Activated CD8-positive, alpha-beta memory T cell treated with anti-CD3 and anti-CD28 coated beads, Interleukin-2, amount 50 U/mL, for 24 hours (primary cell): ENCODE measurements around the gene FIP1L1.
"Not testable (repeated sequence)": the region's sequence is repeated elsewhere in the genome, so short reads cannot be mapped to it uniquely, and the experiment has no call there.

Source experiments
- DNase-seq: peaks from one replicate; pipeline ENCODE4 v3.0.0-alpha.2; 2020; ENCODE audit errors: extremely low read depth

Gene FIP1L1

GRCh38 chr4:53378171-53378482, 686 bp downstream of the FIP1L1 start:
- DNase-seq: no peak

GRCh38 chr4:53380221-53380620, 2.8 kb downstream of the FIP1L1 start:
- DNase-seq: no peak

DNA sequence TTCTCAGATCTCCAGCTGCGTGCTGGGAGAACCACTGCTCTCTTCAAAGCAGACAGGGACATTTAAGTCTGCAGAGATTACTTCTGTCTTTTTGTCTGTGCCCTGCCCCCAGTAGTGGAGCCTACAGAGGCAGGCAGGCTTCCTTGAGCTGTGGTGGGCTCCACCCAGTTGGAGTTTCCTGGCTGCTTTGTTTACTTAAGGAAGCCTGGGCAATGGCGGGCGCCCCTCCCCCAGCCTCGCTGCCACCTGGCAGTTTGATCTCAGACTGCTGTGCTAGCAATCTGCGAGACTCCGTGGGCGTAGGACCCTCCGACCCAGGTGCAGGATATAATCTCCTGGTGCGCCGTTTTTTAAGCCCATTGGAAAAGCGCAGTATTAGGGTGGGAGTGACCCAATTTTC, 32.0 kb downstream of the FIP1L1 start:
- not testable (repeated sequence) for DNase-seq

DNA sequence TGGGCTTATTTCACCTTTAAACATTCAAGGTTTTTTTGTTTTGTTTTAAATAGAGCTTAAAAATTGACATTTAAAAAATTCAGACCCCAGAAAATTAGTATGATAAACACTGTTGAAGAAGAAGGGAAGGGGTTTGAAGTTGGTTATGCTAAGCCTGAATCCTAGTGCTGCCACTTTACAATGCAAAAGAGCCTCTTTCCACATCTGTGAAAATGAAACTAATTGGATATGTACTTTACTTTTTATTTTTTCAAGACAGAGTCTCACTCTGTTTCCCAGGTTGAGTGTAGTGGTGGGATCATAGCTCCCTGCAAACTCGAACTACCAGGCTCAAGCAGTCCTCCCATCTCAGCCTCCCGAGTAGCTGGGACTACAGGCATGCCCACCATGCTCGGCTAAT, 41.8 kb downstream of the FIP1L1 start:
- no peak for DNase-seq

DNA sequence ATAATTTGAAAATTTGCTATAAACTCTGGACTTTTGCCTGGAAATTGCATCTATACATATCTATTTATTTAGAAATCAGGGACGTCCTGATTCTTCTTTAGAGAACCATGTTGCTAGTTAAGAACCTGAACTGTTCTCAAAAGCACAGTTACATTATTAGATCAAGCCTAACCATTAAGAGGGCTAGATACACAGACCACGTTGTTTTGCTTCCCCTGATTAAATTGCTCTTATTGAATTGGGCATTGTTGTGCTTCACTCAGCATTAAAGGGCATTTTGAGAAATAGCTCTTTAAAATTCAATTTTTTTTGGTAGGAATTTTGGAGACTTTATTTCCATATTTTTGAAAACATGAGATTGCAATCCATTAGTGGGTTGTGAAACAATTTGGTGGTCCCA, 44.4 kb downstream of the FIP1L1 start:
- no peak for DNase-seq

- no peak for DNase-seq
Measured at GRCh38 chr4:53422367-53422766, 44.9 kb downstream of the FIP1L1 start.

DNA sequence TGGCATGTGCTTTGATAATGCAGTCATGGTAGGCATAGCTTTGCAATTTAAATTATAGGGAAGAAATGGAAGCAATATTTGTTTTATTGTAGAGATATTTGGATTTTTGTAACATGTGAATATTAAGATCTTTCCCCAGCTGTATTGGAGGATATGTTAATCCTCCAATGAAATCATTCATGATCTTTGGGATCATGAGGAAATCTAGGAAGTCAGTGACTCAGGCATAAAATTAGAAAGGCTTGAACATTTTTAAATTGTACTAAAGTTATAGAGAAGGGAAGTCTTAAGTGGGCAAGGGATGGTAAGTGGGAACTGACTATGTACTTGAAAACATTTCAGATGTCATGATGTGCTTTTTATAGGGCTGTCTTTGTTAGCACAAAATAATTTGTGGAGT, 46.8 kb downstream of the FIP1L1 start:
- DNase-seq: no peak

DNA sequence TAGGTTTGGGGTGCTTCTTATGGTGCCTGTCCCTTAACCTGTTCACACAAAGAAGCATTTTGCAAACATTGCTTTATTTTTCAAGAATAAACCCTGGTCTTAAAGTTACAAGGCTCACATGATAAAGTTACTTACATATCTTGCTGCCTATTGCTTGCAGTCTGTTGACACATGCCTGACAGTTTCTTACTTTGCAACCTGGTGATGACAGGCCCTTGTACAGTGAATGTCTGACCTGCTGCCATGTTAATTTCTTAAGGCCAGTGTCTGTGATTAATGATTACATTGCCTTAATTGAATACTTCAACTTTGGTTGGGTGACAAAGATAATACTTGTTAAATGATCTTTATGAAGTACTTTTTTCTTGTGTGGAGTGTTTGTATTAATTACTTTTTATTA, 49.9 kb downstream of the FIP1L1 start:
- DNase-seq: no peak

GRCh38 chr4:53431052-53431451, 53.6 kb downstream of the FIP1L1 start:
- DNase-seq: no peak

GRCh38 chr4:53432528-53433424, 55.3 kb downstream of the FIP1L1 start:
- no peak for DNase-seq

- no peak for DNase-seq
Measured at GRCh38 chr4:53436251-53436650, 58.8 kb downstream of the FIP1L1 start.

DNA sequence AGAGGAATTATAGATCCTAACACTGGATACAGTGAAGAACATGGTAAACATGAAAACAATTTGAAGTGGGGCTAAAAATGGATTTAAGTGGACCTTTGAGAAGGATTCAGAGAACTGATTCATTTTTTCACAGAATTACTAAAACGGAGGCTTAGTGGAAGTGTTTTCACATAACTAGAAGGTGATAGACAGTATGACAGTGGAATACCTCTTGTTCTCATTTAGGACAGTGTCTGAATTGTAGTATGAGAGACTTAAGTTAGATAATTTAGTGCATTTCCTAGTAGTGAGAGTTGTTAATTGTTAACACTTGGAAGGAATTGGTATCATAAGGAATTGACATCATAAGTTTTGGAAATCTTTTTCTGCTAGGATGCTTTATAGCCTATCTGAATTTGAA, 64.1 kb downstream of the FIP1L1 start:
- no peak for DNase-seq

- no peak for DNase-seq
Measured at GRCh38 chr4:53444954-53445353, 67.5 kb downstream of the FIP1L1 start.

GRCh38 chr4:53450773-53451172, 73.3 kb downstream of the FIP1L1 start:
- DNase-seq: no peak

GRCh38 chr4:53453385-53453784, 75.9 kb downstream of the FIP1L1 start:
- no peak for DNase-seq

DNA sequence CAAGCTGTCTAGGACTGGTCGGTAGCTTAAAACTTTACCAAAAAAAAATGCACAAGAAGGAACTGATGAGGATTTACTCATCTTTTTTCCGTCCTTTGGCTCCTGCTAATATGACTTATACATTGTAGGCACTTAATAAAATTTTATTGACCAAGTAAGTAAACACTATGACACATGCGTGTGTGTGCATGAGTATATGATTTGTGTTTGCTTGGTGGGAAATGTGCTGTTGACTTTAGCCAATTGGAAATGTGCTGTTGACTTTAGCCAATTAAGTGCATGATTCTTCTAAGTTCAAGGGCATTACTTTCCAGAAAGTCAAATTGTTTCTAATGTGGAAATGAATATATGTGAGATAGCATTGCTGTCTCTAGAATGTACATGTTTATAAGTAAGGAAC, 78.3 kb downstream of the FIP1L1 start:
- no peak for DNase-seq

DNA sequence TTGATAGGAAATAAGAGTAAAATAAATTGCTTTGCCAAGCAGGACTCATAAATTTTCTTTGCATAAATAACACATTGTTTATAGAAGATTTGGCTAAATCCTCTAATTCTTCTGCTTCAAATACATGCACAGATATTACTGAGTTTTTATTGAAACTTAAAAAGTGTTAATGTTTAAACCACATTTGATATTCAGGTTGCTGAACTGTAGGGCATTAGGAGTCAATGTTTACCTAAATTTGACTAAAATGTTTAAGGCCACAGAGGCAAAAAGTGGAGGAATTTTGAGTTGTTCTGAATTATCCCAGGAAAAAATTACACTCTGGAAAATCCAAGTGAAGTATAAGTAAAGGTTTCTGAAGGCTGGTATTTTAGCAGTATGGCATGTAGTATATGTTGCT, 78.7 kb downstream of the FIP1L1 start:
- no peak for DNase-seq

GRCh38 chr4:53459548-53459947, 82.1 kb downstream of the FIP1L1 start:
- no peak for DNase-seq

GRCh38 chr4:53461244-53461643, 83.8 kb downstream of the FIP1L1 start:
- DNase-seq: no peak

DNA sequence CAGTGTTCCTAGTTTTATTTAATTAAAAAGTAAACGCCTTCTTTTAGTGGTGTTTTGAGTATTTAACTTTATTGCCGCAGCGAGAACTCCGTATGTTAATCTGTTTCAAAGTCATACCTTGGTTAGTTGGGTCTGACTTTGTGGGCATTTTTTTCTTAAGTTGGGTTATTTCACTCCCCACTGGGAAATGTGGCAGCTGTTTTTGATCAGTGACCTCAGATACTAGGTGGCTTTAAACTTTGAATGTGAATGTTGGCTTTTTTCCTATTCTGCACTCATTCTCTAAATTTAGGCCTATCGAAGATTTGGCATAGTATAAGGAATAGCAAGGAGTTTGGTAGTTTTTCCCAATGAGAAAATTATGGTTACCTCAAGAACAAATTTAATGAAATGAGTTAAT, 85.9 kb downstream of the FIP1L1 start:
- no peak for DNase-seq

GRCh38 chr4:53465281-53465680, 87.8 kb downstream of the FIP1L1 start:
- no peak for DNase-seq

DNA sequence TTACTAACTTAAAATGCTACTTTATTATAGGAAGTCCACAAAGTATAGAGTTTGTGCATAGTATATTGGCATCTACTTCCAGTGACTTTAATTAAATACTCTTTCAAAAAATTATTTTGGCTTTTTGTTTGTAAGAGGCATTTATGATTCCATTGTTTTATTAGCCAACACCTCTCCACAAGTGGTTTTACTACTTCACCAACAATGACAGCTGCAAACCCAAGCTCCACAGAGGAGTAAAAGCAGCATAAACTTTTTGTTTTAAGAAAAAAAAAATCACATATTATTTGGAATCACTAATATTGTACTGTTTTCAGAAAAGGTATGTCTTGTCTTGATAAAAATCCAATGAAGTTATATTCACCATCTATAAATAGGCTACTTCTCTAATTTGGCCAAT, 88.5 kb downstream of the FIP1L1 start:
- DNase-seq: no peak

DNA sequence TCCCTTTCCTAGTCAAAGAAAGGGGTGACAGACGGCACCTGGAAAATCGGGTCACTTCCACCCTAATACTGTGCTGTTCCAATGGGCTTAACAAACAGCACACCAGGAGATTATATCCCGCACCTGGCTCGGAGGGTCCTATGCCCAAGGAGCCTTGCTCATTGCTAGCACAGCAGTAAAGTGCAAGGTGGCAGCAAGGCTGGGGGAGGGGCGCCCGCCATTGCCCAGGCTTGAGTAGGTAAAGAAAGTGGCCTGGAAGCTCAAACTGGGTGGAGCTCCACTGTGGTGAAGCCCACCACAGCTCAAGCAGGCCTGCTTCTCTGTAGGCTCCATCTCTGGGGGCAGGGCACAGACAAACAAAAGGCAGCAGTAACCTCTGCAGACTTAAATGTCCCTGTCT, 89.1 kb downstream of the FIP1L1 start:
- DNase-seq: not testable (repeated sequence)
